ENCODE measurements around the gene KLK15. TPM values are rescaled to one million over a fixed set of nuclear protein-coding genes. Genes with fewer than 3 reads are reported as not detected.

The KLK15 gene
- total and polyA plus RNA-seq, 4 donors, result not detected

- 78 to 79% methylated on average over 14 of the region's 14 CpGs for WGBS, 2 donors
- Histone ChIP-seq H3K27me3 (ENCODE audit: control insufficient read depth in 1 of 2, insufficient read depth in 2 of 2, low read length in 1 of 2) (no peaks in the 10 kb centered on the region), H3K4me1 (ENCODE audit: control insufficient read depth in 1 of 2, insufficient read depth in 2 of 2, low read length in 2 of 2) (no peaks in the 10 kb centered on the region), H3K9me3 (ENCODE audit: control insufficient read depth, low read length) (no peaks in the 10 kb centered on the region), H3K27ac (ENCODE audit: low read depth in 1 of 2, low read length in 2 of 2) (no peak overlapping the region), H3K4me3 (ENCODE audit: low read length in 2 of 2) (no peak overlapping the region), H3K36me3 (ENCODE audit: control insufficient read depth in 1 of 2, insufficient read depth in 2 of 2, low read length in 1 of 2) (no peaks in the 10 kb centered on the region)
- intact Hi-C loops (cut with DNase I), result no loop called here
- DNase-seq, result peak in 1 of 2 donors; percentile 17
- no peak for ATAC-seq (ENCODE audit: low FRiP score)
Observed at GRCh38 chr19:50827476-50827875, 5.9 kb downstream of the KLK15 start.

GRCh38 chr19:50826492-50827240 is 6.7 kb downstream of the KLK15 start:
- ATAC-seq (ENCODE audit: low FRiP score) (no peak), DNase-seq (peak in 1 of 2 donors; percentile 65)
- H3K27ac ChIP-seq (ENCODE audit: low read depth in 1 of 2, low read length in 2 of 2), result no peak overlapping the region
- no peaks in the 10 kb centered on the region for H3K27me3 ChIP-seq (ENCODE audit: control insufficient read depth in 1 of 2, insufficient read depth in 2 of 2, low read length in 1 of 2)
- no peak overlapping the region for H3K4me3 ChIP-seq (ENCODE audit: low read length in 2 of 2)
- WGBS, 2 donors, result 76 to 81% methylated on average over 43 of the region's 43 CpGs
- no peaks in the 10 kb centered on the region for H3K9me3 ChIP-seq (ENCODE audit: control insufficient read depth, low read length)
- intact Hi-C loops (cut with DNase I), result no loop called here
- no peaks in the 10 kb centered on the region for H3K36me3 ChIP-seq (ENCODE audit: control insufficient read depth in 1 of 2, insufficient read depth in 2 of 2, low read length in 1 of 2)
- H3K4me1 ChIP-seq (ENCODE audit: control insufficient read depth in 1 of 2, insufficient read depth in 2 of 2, low read length in 2 of 2), result no peaks in the 10 kb centered on the region

GRCh38 chr19:50823389-50824042 is 9.9 kb downstream of the KLK15 start, which contains the start of gene KLK1:
TSS of gene KLK1 (minus strand) at chr19:50823787. CDS start at chr19:50823748, 39 bp downstream.
- H3K27ac ChIP-seq (ENCODE audit: low read depth in 1 of 2, low read length in 2 of 2), result no peak within 1 kb of the TSS
- no peaks in the 10 kb centered on the region for H3K27me3 ChIP-seq (ENCODE audit: control insufficient read depth in 1 of 2, insufficient read depth in 2 of 2, low read length in 1 of 2)
- no peak within 1 kb of the TSS for H3K4me3 ChIP-seq (ENCODE audit: low read length in 2 of 2)
- no peaks in the 10 kb centered on the region for H3K4me1 ChIP-seq (ENCODE audit: control insufficient read depth in 1 of 2, insufficient read depth in 2 of 2, low read length in 2 of 2)
- intact Hi-C loops (cut with DNase I), result no loop called here
- peak in 1 of 2 donors; percentile 58 for DNase-seq
- 55 to 70% methylated on average over 9 to 14 of the region's 14 CpGs for WGBS, 2 donors
- no peaks in the 10 kb centered on the region for H3K9me3 ChIP-seq (ENCODE audit: control insufficient read depth, low read length)
- ATAC-seq (ENCODE audit: low FRiP score), result no peak
- no peaks in the 10 kb centered on the region for H3K36me3 ChIP-seq (ENCODE audit: control insufficient read depth in 1 of 2, insufficient read depth in 2 of 2, low read length in 1 of 2)

- DNase-seq (no peak), ATAC-seq (ENCODE audit: low FRiP score) (no peak)
- 73 to 75% methylated on average over 7 of the region's 7 CpGs for WGBS, 2 donors
- Histone ChIP-seq H3K9me3 (ENCODE audit: control insufficient read depth, low read length) (no peaks in the 10 kb centered on the region), H3K4me3 (ENCODE audit: low read length in 2 of 2) (no peak overlapping the region), H3K27me3 (ENCODE audit: control insufficient read depth in 1 of 2, insufficient read depth in 2 of 2, low read length in 1 of 2) (no peaks in the 10 kb centered on the region), H3K4me1 (ENCODE audit: control insufficient read depth in 1 of 2, insufficient read depth in 2 of 2, low read length in 2 of 2) (no peaks in the 10 kb centered on the region), H3K27ac (ENCODE audit: low read depth in 1 of 2, low read length in 2 of 2) (no peak overlapping the region), H3K36me3 (ENCODE audit: control insufficient read depth in 1 of 2, insufficient read depth in 2 of 2, low read length in 1 of 2) (no peaks in the 10 kb centered on the region)
- intact Hi-C loops (cut with DNase I), result no loop called here
Observed at GRCh38 chr19:50822661-50823208, 10.6 kb downstream of the KLK15 start.

GRCh38 chr19:50821622-50822021 is 11.8 kb downstream of the KLK15 start:
- no peaks in the 10 kb centered on the region for H3K9me3 ChIP-seq (ENCODE audit: control insufficient read depth, low read length)
- no peak for ATAC-seq (ENCODE audit: low FRiP score)
- no peak overlapping the region for H3K4me3 ChIP-seq (ENCODE audit: low read length in 2 of 2)
- no peak overlapping the region for H3K27ac ChIP-seq (ENCODE audit: low read depth in 1 of 2, low read length in 2 of 2)
- H3K36me3 ChIP-seq (ENCODE audit: control insufficient read depth in 1 of 2, insufficient read depth in 2 of 2, low read length in 1 of 2), result no peaks in the 10 kb centered on the region
- no peaks in the 10 kb centered on the region for H3K4me1 ChIP-seq (ENCODE audit: control insufficient read depth in 1 of 2, insufficient read depth in 2 of 2, low read length in 2 of 2)
- no peaks in the 10 kb centered on the region for H3K27me3 ChIP-seq (ENCODE audit: control insufficient read depth in 1 of 2, insufficient read depth in 2 of 2, low read length in 1 of 2)
- intact Hi-C loops (cut with DNase I), result no loop called here
- no peak for DNase-seq
- 51 to 59% methylated on average over 8 of the region's 8 CpGs for WGBS, 2 donors

- intact Hi-C loops (cut with DNase I), result no loop called here
- no peak overlapping the region for H3K27ac ChIP-seq (ENCODE audit: low read depth in 1 of 2, low read length in 2 of 2)
- H3K4me3 ChIP-seq (ENCODE audit: low read length in 2 of 2), result no peak overlapping the region
- ATAC-seq (ENCODE audit: low FRiP score), result no peak
- no peaks in the 10 kb centered on the region for H3K4me1 ChIP-seq (ENCODE audit: control insufficient read depth in 1 of 2, insufficient read depth in 2 of 2, low read length in 2 of 2)
- H3K9me3 ChIP-seq (ENCODE audit: control insufficient read depth, low read length), result no peaks in the 10 kb centered on the region
- no peaks in the 10 kb centered on the region for H3K27me3 ChIP-seq (ENCODE audit: control insufficient read depth in 1 of 2, insufficient read depth in 2 of 2, low read length in 1 of 2)
- no peak for DNase-seq
- no peaks in the 10 kb centered on the region for H3K36me3 ChIP-seq (ENCODE audit: control insufficient read depth in 1 of 2, insufficient read depth in 2 of 2, low read length in 1 of 2)
- WGBS, 2 donors, result 62 to 65% methylated on average over 4 of the region's 4 CpGs
Observed at GRCh38 chr19:50821248-50821612, 12.1 kb downstream of the KLK15 start.

GRCh38 chr19:50820549-50821247 is 12.7 kb downstream of the KLK15 start:
- 5 to 6% methylated on average over 11 to 21 of the region's 21 CpGs for WGBS, 2 donors
- no peak for DNase-seq
- Histone ChIP-seq H3K36me3 (ENCODE audit: control insufficient read depth in 1 of 2, insufficient read depth in 2 of 2, low read length in 1 of 2) (no peaks in the 10 kb centered on the region), H3K27me3 (ENCODE audit: control insufficient read depth in 1 of 2, insufficient read depth in 2 of 2, low read length in 1 of 2) (no peaks in the 10 kb centered on the region), H3K4me1 (ENCODE audit: control insufficient read depth in 1 of 2, insufficient read depth in 2 of 2, low read length in 2 of 2) (no peaks in the 10 kb centered on the region), H3K9me3 (ENCODE audit: control insufficient read depth, low read length) (no peaks in the 10 kb centered on the region), H3K4me3 (ENCODE audit: low read length in 2 of 2) (no peak overlapping the region), H3K27ac (ENCODE audit: low read depth in 1 of 2, low read length in 2 of 2) (no peak overlapping the region)
- intact Hi-C loops (cut with DNase I), result no loop called here
- ATAC-seq (ENCODE audit: low FRiP score), result no peak

- Histone ChIP-seq H3K27me3 (ENCODE audit: control insufficient read depth in 1 of 2, insufficient read depth in 2 of 2, low read length in 1 of 2) (no peaks in the 10 kb centered on the region), H3K27ac (ENCODE audit: low read depth in 1 of 2, low read length in 2 of 2) (no peak overlapping the region), H3K4me1 (ENCODE audit: control insufficient read depth in 1 of 2, insufficient read depth in 2 of 2, low read length in 2 of 2) (no peaks in the 10 kb centered on the region), H3K4me3 (ENCODE audit: low read length in 2 of 2) (no peak overlapping the region), H3K36me3 (ENCODE audit: control insufficient read depth in 1 of 2, insufficient read depth in 2 of 2, low read length in 1 of 2) (no peaks in the 10 kb centered on the region), H3K9me3 (ENCODE audit: control insufficient read depth, low read length) (peaks cover under 1% of the 10 kb centered on the region)
- intact Hi-C loops (cut with DNase I), result no loop called here
- DNase-seq (no peak), ATAC-seq (ENCODE audit: low FRiP score) (no peak)
- 6 to 9% methylated on average over 15 of the region's 15 CpGs for WGBS, 2 donors
Observed at GRCh38 chr19:50820086-50820485, 13.3 kb downstream of the KLK15 start.

Data from aorta (tissue), 5 donors.